PC-9 (cell line): ENCODE results near the gene SPSB4. TPM values are rescaled to one million over a fixed set of nuclear protein-coding genes. Genes with fewer than 3 reads are reported as not detected.

Experiments used
- BruUV-seq: library from RNA; stranded (reverse); fragments of 400-500 nt; replicated peaks from 2 replicates; lab custom pipeline; 2021; lab: Mats Ljungman, UMichigan
- CTCF ChIA-PET: fragments of 300-600 bp; sonication (Branson Sonifier 250); formaldehyde crosslinking; loops from one replicate; lab custom pipeline; 2022; ENCODE audit warnings: antibody characterized with exemption; lab: Charles Lee
- POLR2A ChIA-PET: fragments of 300-600 bp; sonication (Branson Sonifier 250); formaldehyde crosslinking; loops from one replicate; lab custom pipeline; 2022; ENCODE audit warnings: antibody characterized with exemption; ENCODE audit not compliant: unreplicated experiment; lab: Charles Lee
- DNase-seq, 2 experiments: peaks; one replicate each; pipeline versions ENCODE4 v3.0.0 to v3.0.0-alpha.2; 2015 to 2022; ENCODE audit warnings: mixed read lengths in 1 of 2
- H2AFZ ChIP-seq: fragments of 200-600 bp; sonication (generic); 2 replicates; pipeline ENCODE4 v1.8.1; 2017; ENCODE audit warnings: antibody characterized with exemption
- H3F3A ChIP-seq: fragments of 200-600 bp; sonication (generic); 2 replicates; pipeline ENCODE4 v1.8.1; 2017; ENCODE audit warnings: antibody characterized with exemption, mild to moderate bottlenecking, low read depth; ENCODE audit not compliant: insufficient read depth
- H3K27ac ChIP-seq: fragments of 200-600 bp; sonication (generic); 2 replicates; pipeline ENCODE4 v1.6.1; 2016; ENCODE audit warnings: mixed run types
- H3K27me3 ChIP-seq: fragments of 200-600 bp; sonication (generic); 2 replicates; pipeline ENCODE4 v1.6.1; 2016; ENCODE audit warnings: low read depth, mixed run types; ENCODE audit not compliant: insufficient read depth
- H3K36me3 ChIP-seq: fragments of 200-600 bp; sonication (generic); 2 replicates; pipeline ENCODE4 v1.6.1; 2016; ENCODE audit warnings: low read depth, mixed run types
- H3K4me1 ChIP-seq: fragments of 200-600 bp; sonication (generic); replicated peaks from 2 replicates; pipeline ENCODE4 v1.6.1; 2016; ENCODE audit warnings: mixed run types; ENCODE audit not compliant: insufficient read depth
- H3K4me2 ChIP-seq: fragments of 200-600 bp; sonication (generic); 2 replicates; pipeline ENCODE4 v1.6.1; 2017; ENCODE audit warnings: mixed run types
- H3K4me3 ChIP-seq: fragments of 200-600 bp; sonication (generic); 2 replicates; pipeline ENCODE4 v1.6.1; 2016; ENCODE audit warnings: mixed run types
- H3K79me2 ChIP-seq: fragments of 200-600 bp; sonication (generic); 2 replicates; pipeline ENCODE4 v1.6.1; 2017; ENCODE audit warnings: low read depth, mixed run types
- H3K9me2 ChIP-seq: fragments of 200-600 bp; sonication (generic); 2 replicates; pipeline ENCODE4 v1.8.1; 2017; ENCODE audit warnings: mild to moderate bottlenecking; ENCODE audit not compliant: insufficient read depth
- H3K9me3 ChIP-seq: fragments of 200-600 bp; sonication (generic); 2 replicates; pipeline ENCODE4 v1.8.1; 2016; ENCODE audit warnings: low read depth; ENCODE audit not compliant: insufficient read depth
- H4K20me1 ChIP-seq: fragments of 200-600 bp; sonication (generic); 2 replicates; pipeline ENCODE4 v1.8.1; 2017; ENCODE audit not compliant: insufficient read depth
- CTCF ChIP-seq: fragments of 200-600 bp; sonication (generic); conservative IDR thresholded peaks from 2 replicates; pipeline ENCODE4 v1.6.1; 2017; ENCODE audit warnings: mixed run types, antibody characterized with exemption, mild to moderate bottlenecking, moderate library complexity
- EZH2 ChIP-seq: fragments of 200-600 bp; sonication (generic); IDR thresholded peaks from 2 replicates; pipeline ENCODE4 v1.8.0; 2017; ENCODE audit warnings: antibody characterized with exemption, low read depth
- intact Hi-C: fragments of 100-400 bp; cut with micrococcal nuclease; formaldehyde crosslinking; loops from one replicate; pipeline ENCODE4 v1.10.0; 2022; ENCODE audit not compliant: unreplicated experiment
- total RNA-seq: library from RNA; stranded (reverse); gene quantifications from 2 replicates; pipeline ENCODE4 v1.2.3, GENCODE V29; 2021

SPSB4 gene
- total RNA-seq, 1 experiment from 2014 or later, result not detected

GRCh38 chr3:141093397-141093796 lies 42.2 kb downstream of the SPSB4 start:
- H3F3A ChIP-seq, result no peaks in the 10 kb centered on the region
- no peaks in the 10 kb centered on the region for H3K79me2 ChIP-seq
- peaks cover 16% of the 10 kb centered on the region for H3K27me3 ChIP-seq
- H3K4me3 ChIP-seq, result no peak overlapping the region
- no peak overlapping the region for H2AFZ ChIP-seq
- no peaks in the 10 kb centered on the region for H3K4me1 ChIP-seq
- H3K27ac ChIP-seq, result no peak overlapping the region
- H3K9me2 ChIP-seq, result no peaks in the 10 kb centered on the region
- DNase-seq, result no peak
- H3K4me2 ChIP-seq, result no peak overlapping the region
- H4K20me1 ChIP-seq, result no peaks in the 10 kb centered on the region
- ChIA-PET POLR2A (no interaction called here), CTCF (no interaction called here)
- TF ChIP-seq EZH2 (no peak), CTCF (no peak)
- intact Hi-C loops, result no loop called here
- no peaks in the 10 kb centered on the region for H3K9me3 ChIP-seq
- no peaks in the 10 kb centered on the region for H3K36me3 ChIP-seq
- no TSS peak for BruUV-seq

- no peaks in the 10 kb centered on the region for H4K20me1 ChIP-seq
- no peak overlapping the region for H3K4me2 ChIP-seq
- H3K27ac ChIP-seq, result no peak overlapping the region
- no peaks in the 10 kb centered on the region for H3F3A ChIP-seq
- H3K79me2 ChIP-seq, result no peaks in the 10 kb centered on the region
- no peaks in the 10 kb centered on the region for H3K9me2 ChIP-seq
- TF ChIP-seq CTCF (no peak), EZH2 (no peak)
- no peaks in the 10 kb centered on the region for H3K9me3 ChIP-seq
- no peak for DNase-seq
- ChIA-PET CTCF (no interaction called here), POLR2A (no interaction called here)
- intact Hi-C loops, result no loop called here
- H3K4me3 ChIP-seq, result no peak overlapping the region
- peaks cover 12% of the 10 kb centered on the region for H3K27me3 ChIP-seq
- no peak overlapping the region for H2AFZ ChIP-seq
- no TSS peak for BruUV-seq
- no peaks in the 10 kb centered on the region for H3K36me3 ChIP-seq
- H3K4me1 ChIP-seq, result no peaks in the 10 kb centered on the region
These were observed 43.0 kb downstream of the SPSB4 start for GRCh38 chr3:141093971-141094684.

- Histone ChIP-seq H3K27ac (no peak overlapping the region), H3K4me3 (no peak overlapping the region), H3K4me1 (no peaks in the 10 kb centered on the region), H3K9me2 (no peaks in the 10 kb centered on the region), H3K79me2 (no peaks in the 10 kb centered on the region), H4K20me1 (no peaks in the 10 kb centered on the region), H3F3A (no peaks in the 10 kb centered on the region), H2AFZ (no peak overlapping the region), H3K36me3 (no peaks in the 10 kb centered on the region), H3K9me3 (no peaks in the 10 kb centered on the region), H3K27me3 (peaks cover 11% of the 10 kb centered on the region), H3K4me2 (no peak overlapping the region)
- ChIA-PET POLR2A (no interaction called here), CTCF (no interaction called here)
- TF ChIP-seq CTCF (no peak), EZH2 (no peak)
- no peak for DNase-seq
- BruUV-seq, result no TSS peak
- intact Hi-C loops, result no loop called here
These were observed 43.8 kb downstream of the SPSB4 start for GRCh38 chr3:141094790-141095545.
